GM23338 (cell line): Measurements from ENCODE around the gene NQO1. TPM values are rescaled to one million over a fixed set of nuclear protein-coding genes. Genes with fewer than 3 reads are reported as not detected.

Experiments
- ATAC-seq: fragments of 200-7000 bp; cut with Tn5 transposase; 3 replicates; pipeline ENCODE4 v1.9.1; 2020
- DNase-seq: peaks from one replicate; pipeline ENCODE4 v3.0.0-alpha.2; 2015; ENCODE audit warnings: low spot score
- H2AFZ ChIP-seq: fragments of 200-600 bp; sonication (generic); 2 replicates; pipeline ENCODE4 v1.8.0; 2016; ENCODE audit warnings: antibody characterized with exemption, mild to moderate bottlenecking, moderate library complexity
- H3F3A ChIP-seq: fragments of 200-600 bp; sonication (generic); replicated peaks from 2 replicates; pipeline ENCODE4 v1.8.0; 2017; ENCODE audit warnings: antibody characterized with exemption, mixed run types, low read depth
- H3K27ac ChIP-seq: fragments of 200-600 bp; sonication (generic); 2 replicates; pipeline ENCODE4 v1.6.1; 2016; ENCODE audit warnings: low read depth
- H3K27me3 ChIP-seq: fragments of 200-600 bp; sonication (generic); 2 replicates; pipeline ENCODE4 v1.8.0; 2016; ENCODE audit warnings: mild to moderate bottlenecking, mixed run types, moderate library complexity; ENCODE audit not compliant: insufficient read depth
- H3K36me3 ChIP-seq: fragments of 200-600 bp; sonication (generic); 2 replicates; pipeline ENCODE4 v1.8.0; 2016; ENCODE audit warnings: mild to moderate bottlenecking; ENCODE audit not compliant: insufficient read depth
- H3K4me1 ChIP-seq: fragments of 200-600 bp; sonication (generic); 2 replicates; pipeline ENCODE4 v1.8.0; 2016; ENCODE audit warnings: mild to moderate bottlenecking, moderate library complexity; ENCODE audit not compliant: insufficient read depth
- H3K4me2 ChIP-seq: fragments of 200-600 bp; sonication (generic); 2 replicates; pipeline ENCODE4 v1.7.1; 2017; ENCODE audit warnings: mixed run types
- H3K4me3 ChIP-seq: fragments of 200-600 bp; sonication (generic); 2 replicates; pipeline ENCODE4 v1.6.1; 2016; ENCODE audit warnings: mixed run types
- H3K79me2 ChIP-seq: fragments of 200-600 bp; sonication (generic); replicated peaks from 2 replicates; pipeline ENCODE4 v1.8.0; 2017; ENCODE audit warnings: mild to moderate bottlenecking; ENCODE audit not compliant: insufficient read depth
- H3K9me2 ChIP-seq: fragments of 200-600 bp; sonication (generic); 2 replicates; pipeline ENCODE4 v1.8.0; 2017; ENCODE audit not compliant: insufficient read depth
- H4K20me1 ChIP-seq: fragments of 200-600 bp; sonication (generic); replicated peaks from 2 replicates; pipeline ENCODE4 v1.8.0; 2017; ENCODE audit warnings: mild to moderate bottlenecking; ENCODE audit not compliant: insufficient read depth
- H3K27ac Mint-ChIP-seq: 2 replicates; pipeline ENCODE4 v1.8.0; 2020; ENCODE audit warnings: inconsistent platforms, mild to moderate bottlenecking, moderate library complexity, mixed read lengths
- H3K27me3 Mint-ChIP-seq: 3 replicates; pipeline ENCODE4 v1.8.0; 2022; ENCODE audit warnings: low read depth, mild to moderate bottlenecking, moderate library complexity, mixed read lengths, inconsistent platforms; ENCODE audit not compliant: insufficient read depth, poor library complexity
- H3K36me3 Mint-ChIP-seq: 3 replicates; pipeline ENCODE4 v1.8.0; 2021; ENCODE audit warnings: low read depth, mild to moderate bottlenecking, inconsistent platforms, moderate library complexity, mixed read lengths
- H3K4me1 Mint-ChIP-seq: 3 replicates; pipeline ENCODE4 v1.8.0; 2020; ENCODE audit warnings: mild to moderate bottlenecking, inconsistent platforms, mixed read lengths
- H3K4me3 Mint-ChIP-seq: 3 replicates; pipeline ENCODE4 v1.8.0; 2021; ENCODE audit warnings: moderate library complexity, mild to moderate bottlenecking, inconsistent platforms, mixed read lengths
- H3K9me3 Mint-ChIP-seq: 3 replicates; pipeline ENCODE4 v1.8.0; 2020; ENCODE audit warnings: moderate library complexity, mild to moderate bottlenecking, inconsistent platforms, mixed read lengths
- EZH2 ChIP-seq: fragments of 200-600 bp; sonication (generic); IDR thresholded peaks from one replicate; pipeline ENCODE4 v1.8.0; 2017; ENCODE audit warnings: antibody characterized with exemption, mild to moderate bottlenecking, low read depth; ENCODE audit not compliant: unreplicated experiment
- NANOG ChIP-seq: IDR thresholded peaks from 2 replicates; pipeline ENCODE4 v1.6.1; 2016; ENCODE audit warnings: antibody characterized with exemption, borderline replicate concordance
- POLR2AphosphoS5 ChIP-seq: IDR thresholded peaks from 2 replicates; pipeline ENCODE4 v1.6.1; 2016; ENCODE audit warnings: antibody characterized with exemption, low read depth
- STAT1 ChIP-seq: IDR thresholded peaks from one replicate; pipeline ENCODE4 v1.6.1; 2016; ENCODE audit warnings: antibody characterized with exemption; ENCODE audit not compliant: unreplicated experiment
- ZNF114 ChIP-seq: fragments of 250-450 bp; sonication (Bioruptor Pico); IDR thresholded peaks from 2 replicates; pipeline ENCODE4 v1.5.0; 2020; ENCODE audit warnings: mild to moderate bottlenecking, moderate library complexity
- ZNF331 ChIP-seq: fragments of 250-450 bp; sonication (Bioruptor Pico); IDR thresholded peaks from 2 replicates; pipeline ENCODE4 v1.5.0; 2020; ENCODE audit warnings: low read depth, mild to moderate bottlenecking, moderate library complexity
- ZNF462 ChIP-seq: fragments of 250-450 bp; sonication (Bioruptor Pico); IDR thresholded peaks from 2 replicates; pipeline ENCODE4 v1.5.0; 2020; ENCODE audit warnings: mild to moderate bottlenecking, moderate library complexity
- polyA plus RNA-seq: library from polyadenylated mRNA; unstranded; fragments of >200 nt; fragmentation: Nextera tagmentation; extraction: Ambion mirVana; gene quantifications from 2 replicates; pipeline ENCODE4 v1.2.1, GENCODE V29; 2016
- total RNA-seq: library from RNA; depleted of rRNA; stranded (reverse); fragments of >200 nt; shearing (Covaris generic); gene quantifications from 2 replicates; pipeline ENCODE4 v1.2.3, GENCODE V29; 2014
- TF ChIP-seq, protein P1 (sequence below), 2 experiments: fragments of 200-600 bp in 1 of 2; sonication (generic) in 1 of 2; conservative IDR thresholded peaks; 2 replicates each; pipeline versions ENCODE4 v1.5.1 to v1.6.1; 2016 to 2017; ENCODE audit warnings: antibody characterized with exemption in 2 of 2, low read depth in 2 of 2, mild to moderate bottlenecking in 2 of 2, moderate library complexity in 1 of 2

Gene NQO1
- total and polyA plus RNA-seq, 2 experiments from 2014 or later, result 80.9 to 86.3 TPM

- no peaks in the 10 kb centered on the region for H3K79me2 ChIP-seq
- no peak overlapping the region for H3K4me3 Mint-ChIP-seq
- H3K27me3 ChIP-seq, result no peaks in the 10 kb centered on the region
- no peaks in the 10 kb centered on the region for H3F3A ChIP-seq
- H2AFZ ChIP-seq, result no peak overlapping the region
- H3K27ac Mint-ChIP-seq, result no peak overlapping the region
- peak; percentile 85 for DNase-seq
- no peaks in the 10 kb centered on the region for H3K9me3 Mint-ChIP-seq
- no peak overlapping the region for H3K4me3 ChIP-seq
- H3K27me3 Mint-ChIP-seq, result peaks cover 6% of the 10 kb centered on the region
- ATAC-seq, result peak; percentile 69
- H3K36me3 ChIP-seq, result peaks cover 18% of the 10 kb centered on the region; the same call in 1 of the 2 replicates
- TF ChIP-seq ZNF331 (CRISPR knock-in tag) (no peak), ZNF114 (CRISPR knock-in tag) (no peak)
- TF ChIP-seq, protein P1, sequence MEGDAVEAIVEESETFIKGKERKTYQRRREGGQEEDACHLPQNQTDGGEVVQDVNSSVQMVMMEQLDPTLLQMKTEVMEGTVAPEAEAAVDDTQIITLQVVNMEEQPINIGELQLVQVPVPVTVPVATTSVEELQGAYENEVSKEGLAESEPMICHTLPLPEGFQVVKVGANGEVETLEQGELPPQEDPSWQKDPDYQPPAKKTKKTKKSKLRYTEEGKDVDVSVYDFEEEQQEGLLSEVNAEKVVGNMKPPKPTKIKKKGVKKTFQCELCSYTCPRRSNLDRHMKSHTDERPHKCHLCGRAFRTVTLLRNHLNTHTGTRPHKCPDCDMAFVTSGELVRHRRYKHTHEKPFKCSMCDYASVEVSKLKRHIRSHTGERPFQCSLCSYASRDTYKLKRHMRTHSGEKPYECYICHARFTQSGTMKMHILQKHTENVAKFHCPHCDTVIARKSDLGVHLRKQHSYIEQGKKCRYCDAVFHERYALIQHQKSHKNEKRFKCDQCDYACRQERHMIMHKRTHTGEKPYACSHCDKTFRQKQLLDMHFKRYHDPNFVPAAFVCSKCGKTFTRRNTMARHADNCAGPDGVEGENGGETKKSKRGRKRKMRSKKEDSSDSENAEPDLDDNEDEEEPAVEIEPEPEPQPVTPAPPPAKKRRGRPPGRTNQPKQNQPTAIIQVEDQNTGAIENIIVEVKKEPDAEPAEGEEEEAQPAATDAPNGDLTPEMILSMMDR (conservative IDR thresholded peaks at IDR 0.05; ENCODE audit: low read depth in 2 of 2), result peak; percentile 74 to 86
- peaks cover 5% of the 10 kb centered on the region; the same call in 2 of the 3 replicates for H3K4me1 Mint-ChIP-seq
- no peaks in the 10 kb centered on the region; the same call in 1 of the 2 replicates for H4K20me1 ChIP-seq
- H3K27ac ChIP-seq, result no peak overlapping the region
- H3K4me1 ChIP-seq, result peaks cover 8% of the 10 kb centered on the region; the same call in 1 of the 2 replicates
- peaks cover 12% of the 10 kb centered on the region; the same call in 2 of the 3 replicates for H3K36me3 Mint-ChIP-seq
- no peaks in the 10 kb centered on the region for H3K9me2 ChIP-seq
- H3K4me2 ChIP-seq, result no peak overlapping the region
These were observed 16.8 kb downstream of the NQO1 start for GRCh38 chr16:69709456-69710084.

- H3K4me3 Mint-ChIP-seq, result no peak overlapping the region
- TF ChIP-seq POLR2AphosphoS5, result no peak
- TF ChIP-seq EZH2, result no peak
- no peak for TF ChIP-seq ZNF114 (CRISPR knock-in tag)
- no peak for TF ChIP-seq STAT1
- no peak for TF ChIP-seq ZNF462 (CRISPR knock-in tag)
- TF ChIP-seq, protein P1 (conservative IDR thresholded peaks at IDR 0.05; ENCODE audit: low read depth in 2 of 2), result no peak
- TF ChIP-seq NANOG, result no peak
These were observed 18.3 kb downstream of the NQO1 start for GRCh38 chr16:69707920-69708683.

More at GRCh38 chr16:69707920-69708683, 18.3 kb downstream of the NQO1 start:
- Mint-ChIP-seq H3K9me3 (no peaks in the 10 kb centered on the region), H3K4me1 (peaks cover 5% of the 10 kb centered on the region; the same call in 2 of the 3 replicates), H3K27me3 (peaks cover 3% of the 10 kb centered on the region), H3K36me3 (peaks cover 8% of the 10 kb centered on the region; the same call in 2 of the 3 replicates), H3K27ac (peak overlapping the region; percentile 7; the same call in 1 of the 2 replicates)
- Histone ChIP-seq H3K4me1 (peaks cover 8% of the 10 kb centered on the region; the same call in 1 of the 2 replicates), H3K4me3 (no peak overlapping the region), H3K9me2 (no peaks in the 10 kb centered on the region), H3K36me3 (peaks cover 16% of the 10 kb centered on the region; the same call in 1 of the 2 replicates), H3K4me2 (no peak overlapping the region), H2AFZ (no peak overlapping the region), H3K27me3 (no peaks in the 10 kb centered on the region), H4K20me1 (no peaks in the 10 kb centered on the region; the same call in 1 of the 2 replicates), H3F3A (no peaks in the 10 kb centered on the region), H3K79me2 (no peaks in the 10 kb centered on the region), H3K27ac (no peak overlapping the region)
- ATAC-seq, result no peak
- DNase-seq, result no peak
